GM12878 (cell line): ENCODE measurements around the gene QSOX1. TPM values are rescaled to one million over a fixed set of nuclear protein-coding genes. Genes with fewer than 3 reads are reported as not detected.

Source experiments
- BACH1 ChIP-seq: fragments of 450-650 bp; IDR thresholded peaks from 2 replicates; pipeline ENCODE4 v1.6.1; 2017; ENCODE audit warnings: mild to moderate bottlenecking, borderline replicate concordance
- CBX3 ChIP-seq: fragments of 200-600 bp; sonication (generic); IDR thresholded peaks from 2 replicates; pipeline ENCODE4 v1.6.1; 2016; ENCODE audit warnings: low read depth, borderline replicate concordance
- E2F8 ChIP-seq: fragments of 450-650 bp; IDR thresholded peaks from 2 replicates; pipeline ENCODE4 v1.6.1; 2018; ENCODE audit warnings: mild to moderate bottlenecking, low read depth, moderate library complexity; ENCODE audit not compliant: partially characterized antibody
- MXI1 ChIP-seq: fragments of 150-350 bp; IDR thresholded peaks from 2 replicates; pipeline ENCODE4 v1.6.1; 2011; ENCODE audit warnings: low read depth, mild to moderate bottlenecking, inconsistent platforms, low read length, improper control_type of control experiment
- PML ChIP-seq: IDR thresholded peaks from 2 replicates; pipeline ENCODE4 v1.6.1; 2012; ENCODE audit warnings: low read length, inconsistent platforms
- RELA ChIP-seq: fragments of 450-650 bp; IDR thresholded peaks from 2 replicates; pipeline ENCODE4 v1.8.0; 2014; ENCODE audit warnings: borderline replicate concordance; ENCODE audit not compliant: partially characterized antibody
- SMAD1 ChIP-seq: fragments of 450-650 bp; IDR thresholded peaks from 2 replicates; pipeline ENCODE4 v1.6.1; 2018; ENCODE audit warnings: mild to moderate bottlenecking, low read depth; ENCODE audit not compliant: partially characterized antibody
- ZBTB11 ChIP-seq: fragments of 450-650 bp; formaldehyde crosslinking; IDR thresholded peaks from 2 replicates; pipeline ENCODE4 v1.5.0; 2022; ENCODE audit warnings: mild to moderate bottlenecking, missing genetic modification characterization
- polyA plus RNA-seq, 11 experiments: library from polyadenylated mRNA; depleted of rRNA in 4 of 11; unstranded in 6 of 11; stranded (reverse) in 5 of 11; fragments of >200 nt; fragmentation: Nextera tagmentation in 4 of 11; fragmentation: Illumina TruSeq in 1 of 11; extraction: Ambion mirVana in 4 of 11; extraction: Trizol in 1 of 11; gene quantifications; 1 replicate in 1 of 11; 2 replicates in 10 of 11; pipeline versions ENCODE4 v1.2.1 to v1.2.3, GENCODE V29; 2011 to 2016; ENCODE audit warnings: inconsistent platforms in 2 of 11, missing spikeins in 2 of 11, low read depth in 1 of 11
- total RNA-seq, 4 experiments: library from RNA; depleted of rRNA in 3 of 4; stranded (reverse); fragments of >200 nt in 3 of 4; fragmentation: Illumina TruSeq in 1 of 4; extraction: Trizol in 1 of 4; gene quantifications; 2 replicates each; pipeline versions ENCODE4 v1.2.1 to v1.2.3, GENCODE V29; 2013 to 2021

The QSOX1 gene
- total and polyA plus RNA-seq, 10 of the 15 experiments (the other 5 are each of a cell fraction or from before 2014, with no cell fraction given): 1.8 to 31.3 (median 11.2) TPM

- TF ChIP-seq BACH1 (no peak), CBX3 (no peak), RELA (no peak), E2F8 (no peak), SMAD1 (no peak), MXI1 (no peak), ZBTB11 (CRISPR knock-in tag) (no peak), PML (no peak)
- TF ChIP-seq, all 136 proteins: peak for 0
Observed at GRCh38 chr1:180151508-180151907, 3.2 kb upstream of the QSOX1 start (continued).
